Erythroblast (primary cell): ENCODE data around the gene LCE3B.
"Not testable (repeated sequence)": the region's sequence is repeated elsewhere in the genome, so short reads cannot be mapped to it uniquely, and the experiment has no call there.

Experiments
- DNase-seq, 2 experiments: peaks; one replicate each; lab custom pipeline; 2025; lab: John Stamatoyannopoulos, UW
- GATA1 ChIP-seq: IDR thresholded peaks from 2 replicates; pipeline ENCODE4 v1.6.1; 2011; ENCODE audit warnings: low read depth, mild to moderate bottlenecking, control low read depth, low read length, moderate library complexity
- POLR2A ChIP-seq: IDR thresholded peaks from 2 replicates; pipeline ENCODE4 v1.6.1; 2011; ENCODE audit warnings: mild to moderate bottlenecking, low read length

Gene LCE3B, protein sequence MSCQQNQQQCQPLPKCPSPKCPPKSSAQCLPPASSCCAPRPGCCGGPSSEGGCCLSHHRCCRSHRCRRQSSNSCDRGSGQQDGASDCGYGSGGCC

DNA sequence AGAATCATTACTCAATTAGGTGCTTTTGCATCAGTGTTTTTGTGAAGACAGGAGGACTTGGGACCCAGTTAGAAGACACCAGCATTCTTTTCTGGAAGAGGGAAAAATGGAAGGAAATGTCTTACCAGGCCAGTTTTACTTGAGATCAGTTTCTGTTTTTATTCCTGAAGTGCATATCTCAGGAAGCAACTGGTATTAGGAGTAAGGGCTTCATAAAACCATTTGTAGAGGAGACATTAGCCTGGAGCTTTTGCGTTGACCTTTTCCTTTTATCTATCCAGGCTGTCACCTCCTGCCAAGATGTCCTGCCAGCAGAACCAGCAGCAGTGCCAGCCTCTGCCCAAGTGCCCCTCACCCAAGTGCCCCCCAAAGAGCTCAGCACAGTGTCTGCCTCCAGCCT, at the start of gene LCE3B:
LCE3B (plus strand) TSS at position 301 of the 400 bp plus-strand sequence; CDS start at position 301, 0 bp downstream.
- no peak for TF ChIP-seq GATA1
- no peak for TF ChIP-seq POLR2A
- DNase-seq: no peak

GRCh38 chr1:152565115-152565514, 48.5 kb upstream of the LCE3B start:
- no peak for TF ChIP-seq POLR2A
- no peak for TF ChIP-seq GATA1
- DNase-seq: no peak

DNA sequence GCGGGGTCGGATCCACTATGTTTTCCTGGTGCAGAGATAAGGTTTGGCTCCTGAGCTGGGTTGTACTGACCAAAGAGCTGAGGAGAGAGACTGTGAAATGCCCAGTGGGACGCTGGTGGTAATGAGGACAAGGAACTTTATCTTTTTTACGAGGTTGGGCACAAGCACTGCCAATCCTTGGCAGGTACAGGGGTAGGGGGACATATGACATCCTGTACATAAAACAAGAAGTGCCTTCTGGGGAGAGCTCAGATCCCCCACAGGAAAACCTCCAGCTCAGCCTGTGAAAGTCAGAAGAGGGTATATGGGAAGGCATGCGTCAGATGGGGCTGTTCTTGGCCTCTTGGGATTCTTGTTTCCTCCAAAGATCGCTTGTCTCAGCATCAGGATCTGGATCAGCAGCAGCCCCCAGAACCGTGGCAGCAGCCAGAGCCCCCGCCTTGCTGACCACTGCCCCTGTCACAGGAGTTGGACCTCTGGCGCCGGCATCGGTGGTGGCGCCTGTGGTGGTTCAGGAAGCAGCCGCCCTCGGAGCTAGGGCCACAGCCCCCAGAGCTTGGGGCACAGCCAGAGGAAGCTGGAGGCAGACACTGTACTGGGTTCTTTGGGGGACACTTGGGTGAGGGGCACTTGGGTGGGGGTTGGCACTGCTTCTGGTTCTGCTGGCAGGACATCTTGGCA, 47.9 kb upstream of the LCE3B start:
- no peak for TF ChIP-seq POLR2A
- no peak for TF ChIP-seq GATA1
- no peak for DNase-seq

DNA sequence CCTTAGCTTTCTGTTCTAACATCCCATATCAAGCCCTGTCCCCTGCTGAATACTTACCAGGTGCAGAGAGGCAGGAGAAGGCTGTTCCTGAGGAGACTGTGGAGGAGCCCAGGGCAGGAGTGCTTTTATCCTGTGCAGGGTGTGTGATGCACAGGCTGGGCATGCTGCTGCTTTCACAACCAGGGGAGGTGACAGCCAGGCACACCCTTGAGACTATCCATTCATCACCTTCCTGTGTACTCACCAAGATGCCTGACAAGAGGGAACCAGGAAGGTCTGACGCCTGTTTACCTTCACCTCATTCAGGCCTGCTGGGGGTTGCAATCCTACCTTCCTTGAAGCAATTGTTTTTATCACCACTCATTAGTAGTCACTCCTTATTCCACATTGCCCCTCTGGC, 46.9 kb upstream of the LCE3B start, which contains the start of gene LCE3E:
LCE3E (minus strand) TSS at position 100 of the 400 bp plus-strand sequence. CDS start 572 bp downstream, outside the sequence.
- TF ChIP-seq POLR2A: no peak
- no peak for TF ChIP-seq GATA1
- DNase-seq: no peak

DNA sequence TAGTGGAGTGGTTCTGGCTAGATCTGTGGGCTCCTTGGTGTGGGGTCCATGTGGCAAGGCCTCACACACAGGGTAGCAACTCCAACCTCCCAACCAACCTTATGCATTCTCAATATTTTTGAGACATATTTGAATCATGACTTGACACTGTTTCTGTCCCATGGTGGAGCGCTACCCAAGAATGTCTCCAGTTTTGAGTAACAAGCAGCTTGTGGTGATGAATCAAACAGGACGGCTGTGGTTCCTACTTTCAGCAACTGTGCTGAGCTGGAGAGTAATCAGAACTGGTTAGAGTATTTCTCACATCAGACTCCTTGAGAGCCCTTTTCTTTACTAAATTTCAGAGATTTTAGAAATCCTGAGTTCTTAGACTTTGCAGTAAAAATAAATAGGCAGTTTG, 36.4 kb upstream of the LCE3B start:
- no peak for TF ChIP-seq GATA1
- no peak for TF ChIP-seq POLR2A
- no peak for DNase-seq

- DNase-seq: not testable (repeated sequence)
Measured at GRCh38 chr1:152579526-152579925, 34.1 kb upstream of the LCE3B start.

- no peak for DNase-seq
- TF ChIP-seq GATA1 (no peak), POLR2A (no peak)
Measured at GRCh38 chr1:152580433-152580832, 33.2 kb upstream of the LCE3B start, which contains the start of gene LCE3D. TSS of gene LCE3D (minus strand) at chr1:152580516. CDS start at chr1:152579936, 580 bp downstream.

GRCh38 chr1:152582647-152583046, 31.0 kb upstream of the LCE3B start:
- DNase-seq: no peak

GRCh38 chr1:152585586-152585985, 28.0 kb upstream of the LCE3B start:
- TF ChIP-seq POLR2A (no peak), GATA1 (no peak)
- no peak for DNase-seq

More at GRCh38 chr1:152582647-152583046, 31.0 kb upstream of the LCE3B start:
- TF ChIP-seq POLR2A (no peak), GATA1 (no peak)

- no peak for DNase-seq
- TF ChIP-seq POLR2A (no peak), GATA1 (no peak)
Measured at GRCh38 chr1:152596986-152597385, 16.6 kb upstream of the LCE3B start.

DNA sequence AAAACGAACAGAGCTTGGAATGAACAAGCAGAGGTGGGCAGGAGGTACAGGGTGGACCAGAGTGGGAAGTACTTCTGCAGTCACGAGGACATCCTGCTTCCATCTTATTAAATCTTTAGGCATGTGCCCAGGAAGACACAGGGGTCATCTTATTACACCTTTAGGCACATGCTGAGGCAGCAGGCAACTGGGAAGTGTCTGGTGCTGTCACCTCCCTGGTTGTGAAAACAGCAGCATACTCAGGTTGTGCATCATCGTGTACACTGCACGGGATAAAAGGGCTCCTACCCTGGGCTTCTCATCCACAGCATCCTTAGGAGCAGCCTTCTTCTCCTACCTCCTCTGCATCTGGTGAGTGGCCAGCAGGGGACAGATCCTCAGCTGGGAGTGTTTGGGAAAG, 13.7 kb upstream of the LCE3B start, which contains the start of gene LCE3C:
LCE3C (plus strand) TSS at position 301 of the 400 bp plus-strand sequence. CDS start 498 bp downstream, outside the sequence.
- DNase-seq: no peak
- no peak for TF ChIP-seq GATA1
- TF ChIP-seq POLR2A: no peak

- no peak for DNase-seq
- TF ChIP-seq POLR2A (no peak), GATA1 (no peak)
Measured at GRCh38 chr1:152621993-152622392, 8.4 kb downstream of the LCE3B start.

GRCh38 chr1:152622803-152623202, 9.2 kb downstream of the LCE3B start, which contains the start of gene LCE3A:
TSS of gene LCE3A (minus strand) at chr1:152623103. CDS start at chr1:152623103, 0 bp downstream.
- TF ChIP-seq POLR2A (no peak), GATA1 (no peak)
- no peak for DNase-seq

DNA sequence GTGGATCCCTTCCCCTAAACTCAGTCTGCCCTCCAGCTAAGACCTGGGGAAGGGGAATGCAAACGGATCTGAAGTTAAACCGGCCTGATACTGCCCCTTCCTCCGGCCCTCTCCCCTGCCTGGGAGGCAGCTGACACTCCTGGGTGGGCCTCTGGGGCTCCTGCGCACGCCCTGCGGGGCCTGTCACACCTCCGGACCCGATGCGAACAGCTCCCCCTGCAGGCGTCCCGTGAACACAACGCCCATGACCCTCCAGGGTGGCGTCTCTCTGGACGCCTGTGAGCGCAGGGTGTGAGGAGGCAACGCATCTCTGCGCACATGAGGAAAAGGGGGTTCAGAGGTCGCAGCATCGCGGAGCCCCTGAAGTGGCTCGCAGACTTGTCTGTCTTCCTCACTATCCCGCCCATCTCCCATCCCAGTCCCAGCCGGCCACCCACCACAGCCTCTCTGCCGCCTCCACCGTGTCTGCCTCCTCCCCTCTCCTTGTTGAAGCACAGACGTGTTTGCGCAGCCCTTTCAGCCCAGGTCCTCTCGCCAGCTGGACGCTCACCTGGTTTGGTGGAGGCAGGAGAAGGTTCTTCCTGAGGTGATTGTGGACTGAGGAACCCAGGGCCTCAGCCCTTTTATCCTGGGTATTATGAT, 9.7 kb downstream of the LCE3B start:
- DNase-seq: peak in 1 of 2 experiments; percentile 14
- TF ChIP-seq GATA1 (no peak), POLR2A (no peak)
